HG03442 (cell line): ENCODE data around the gene CBL.
A peak's percentile ranks its signal among the peaks of the same experiment; 100 is the strongest.

Experiments used
- ATAC-seq: cut with Tn5 transposase; IDR thresholded peaks from one replicate; pipeline ENCODE4 v1.9.1; 2021; ENCODE audit warnings: mild to moderate bottlenecking, moderate library complexity; ENCODE audit not compliant: unreplicated experiment

Gene CBL

DNA sequence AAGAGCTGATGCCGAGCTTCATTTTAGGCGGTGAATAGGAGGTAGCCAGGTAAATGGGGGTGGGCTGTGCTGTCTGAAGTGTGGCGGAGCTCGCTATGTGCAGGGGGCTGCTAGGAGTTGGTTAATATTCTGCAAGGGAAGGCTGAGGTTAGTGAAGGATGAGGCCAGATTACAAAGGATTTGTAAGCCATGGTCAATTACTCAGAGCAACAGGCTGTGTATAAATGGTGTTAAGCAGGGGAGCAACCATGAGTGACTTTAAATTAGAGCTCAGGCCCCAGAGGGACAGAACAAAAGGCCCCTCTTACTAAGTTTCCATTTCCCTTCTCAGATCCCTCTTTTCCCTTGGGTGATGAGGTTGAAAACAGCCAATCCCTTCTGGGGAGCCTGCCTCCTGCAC is 118.0 kb downstream of the CBL start:
- no peak for ATAC-seq

DNA sequence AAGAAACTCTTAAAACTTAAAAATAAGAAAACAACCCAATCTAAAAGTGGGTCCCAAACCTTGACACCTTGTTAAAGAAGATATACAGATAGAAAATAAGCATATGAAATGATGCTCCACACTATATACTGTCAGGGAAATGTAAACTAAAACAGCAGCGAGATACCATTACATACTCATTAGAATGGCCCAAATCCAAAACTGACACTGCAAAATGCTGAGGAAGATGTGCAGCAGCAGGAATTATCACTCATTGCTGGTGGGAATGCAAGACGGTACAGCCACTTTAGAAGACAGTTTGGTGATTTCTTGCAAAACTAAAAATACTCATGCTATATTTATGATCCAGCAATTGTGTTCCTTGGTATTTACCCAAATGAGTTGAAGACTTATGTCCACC is 123.2 kb downstream of the CBL start:
- no peak for ATAC-seq

DNA sequence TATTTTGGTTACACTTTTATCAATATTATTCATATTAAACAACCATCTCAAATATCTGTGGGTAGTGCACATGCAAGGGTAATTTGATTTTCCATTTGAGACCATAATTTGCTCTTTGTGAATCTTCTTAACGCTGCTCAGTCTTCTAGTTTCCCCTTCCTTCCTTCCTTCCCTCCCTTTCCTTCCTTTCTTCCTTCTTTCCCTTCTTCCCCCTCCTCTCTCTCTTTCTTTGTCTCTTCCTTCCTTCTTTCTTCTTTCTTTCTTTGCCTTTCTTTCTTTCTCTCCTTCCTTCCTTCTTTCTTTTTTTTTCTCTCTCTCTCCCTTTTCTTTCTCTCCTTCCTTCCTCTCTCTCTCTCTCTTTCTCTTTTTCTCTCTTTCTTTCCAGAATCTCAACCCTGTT is 124.1 kb downstream of the CBL start:
- ATAC-seq: no peak

DNA sequence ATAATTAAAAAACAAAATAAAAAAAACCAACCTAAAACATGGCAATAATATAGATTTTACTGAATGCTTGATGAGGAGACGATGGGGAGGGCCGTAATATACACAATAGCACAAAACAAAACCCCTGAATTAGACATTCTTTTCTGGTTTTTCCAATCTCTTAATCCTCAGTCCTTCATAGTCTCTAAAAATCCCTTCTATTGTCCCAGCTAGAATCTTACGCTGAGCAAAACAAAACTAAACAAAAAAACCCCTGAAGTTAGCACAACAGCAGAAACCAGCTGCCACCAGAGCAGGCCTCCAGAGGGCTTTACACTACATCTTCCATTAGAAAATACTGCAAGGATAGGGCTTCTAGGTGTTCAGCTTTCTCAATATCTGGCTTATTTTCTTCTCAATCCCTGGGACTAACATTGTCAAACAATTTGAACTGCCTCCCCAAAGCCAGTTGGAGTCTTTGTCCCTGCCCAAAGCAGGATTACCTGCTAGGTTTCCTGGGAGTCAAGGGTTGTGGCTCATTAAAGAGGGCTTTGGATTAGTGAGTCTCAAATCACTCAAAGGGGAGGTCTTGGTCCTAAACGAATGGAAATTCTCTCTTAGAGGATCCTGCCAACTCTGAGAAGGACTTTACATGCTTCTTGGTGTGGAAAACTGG is 126.1 kb downstream of the CBL start:
- no peak for ATAC-seq

DNA sequence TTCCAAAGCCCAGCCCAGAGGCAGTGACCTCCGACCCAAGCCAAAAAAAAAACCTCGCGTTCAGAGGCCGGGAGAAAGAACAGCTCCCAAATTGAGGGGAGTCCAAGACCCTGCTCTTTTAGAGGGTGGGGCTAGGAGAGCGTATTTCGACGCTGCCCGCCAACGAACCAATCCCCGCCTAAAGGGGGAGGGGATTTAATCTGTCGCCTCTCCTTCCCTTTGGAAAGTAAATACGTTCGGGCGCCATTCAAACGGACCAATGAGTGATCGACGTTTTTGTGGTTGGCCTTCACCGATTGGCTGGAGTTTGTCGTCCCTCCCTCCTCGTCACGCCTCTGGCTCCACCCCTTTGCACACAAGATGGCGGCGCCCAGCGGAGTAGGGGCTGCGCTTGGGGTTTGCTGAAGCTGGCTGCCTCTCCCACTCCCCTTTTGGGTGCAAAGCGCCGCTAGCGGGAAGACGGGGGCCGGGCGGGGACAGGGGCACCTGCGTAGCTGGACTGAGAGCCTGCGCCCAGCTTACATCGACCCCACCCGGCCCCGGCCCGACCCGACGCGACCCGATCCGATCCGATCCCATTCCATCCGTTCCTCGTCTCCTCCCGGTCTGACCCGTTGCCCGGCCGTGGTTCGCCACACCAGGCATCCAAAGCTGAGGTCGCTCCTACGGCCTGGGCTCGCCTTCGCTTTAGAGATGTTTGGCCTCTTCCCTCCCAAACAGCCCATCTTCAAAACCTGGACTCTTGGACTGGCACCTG is 128.2 kb downstream of the CBL start, which contains the start of gene RNF26:
TSS of gene RNF26 (plus strand) at position 354 of the 757 bp plus-strand sequence. CDS start 596 bp downstream, outside the sequence.
- peak; percentile 93 for ATAC-seq

DNA sequence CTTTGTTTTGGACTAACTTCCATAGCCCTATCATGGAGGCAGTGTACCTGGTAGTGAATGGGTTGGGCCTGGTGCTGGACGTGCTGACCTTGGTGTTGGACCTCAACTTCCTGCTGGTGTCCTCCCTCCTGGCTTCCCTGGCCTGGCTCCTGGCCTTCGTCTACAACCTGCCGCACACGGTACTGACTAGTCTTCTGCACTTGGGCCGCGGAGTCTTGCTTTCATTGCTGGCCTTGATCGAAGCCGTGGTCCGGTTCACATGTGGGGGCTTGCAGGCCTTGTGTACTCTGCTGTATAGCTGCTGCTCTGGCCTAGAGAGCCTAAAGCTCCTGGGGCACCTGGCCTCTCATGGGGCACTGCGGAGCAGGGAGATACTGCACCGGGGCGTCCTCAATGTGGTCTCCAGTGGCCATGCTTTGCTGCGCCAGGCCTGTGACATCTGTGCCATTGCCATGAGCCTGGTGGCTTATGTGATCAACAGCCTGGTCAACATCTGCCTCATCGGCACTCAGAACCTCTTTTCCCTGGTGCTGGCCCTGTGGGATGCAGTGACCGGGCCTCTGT is 129.0 kb downstream of the CBL start:
- no peak for ATAC-seq

DNA sequence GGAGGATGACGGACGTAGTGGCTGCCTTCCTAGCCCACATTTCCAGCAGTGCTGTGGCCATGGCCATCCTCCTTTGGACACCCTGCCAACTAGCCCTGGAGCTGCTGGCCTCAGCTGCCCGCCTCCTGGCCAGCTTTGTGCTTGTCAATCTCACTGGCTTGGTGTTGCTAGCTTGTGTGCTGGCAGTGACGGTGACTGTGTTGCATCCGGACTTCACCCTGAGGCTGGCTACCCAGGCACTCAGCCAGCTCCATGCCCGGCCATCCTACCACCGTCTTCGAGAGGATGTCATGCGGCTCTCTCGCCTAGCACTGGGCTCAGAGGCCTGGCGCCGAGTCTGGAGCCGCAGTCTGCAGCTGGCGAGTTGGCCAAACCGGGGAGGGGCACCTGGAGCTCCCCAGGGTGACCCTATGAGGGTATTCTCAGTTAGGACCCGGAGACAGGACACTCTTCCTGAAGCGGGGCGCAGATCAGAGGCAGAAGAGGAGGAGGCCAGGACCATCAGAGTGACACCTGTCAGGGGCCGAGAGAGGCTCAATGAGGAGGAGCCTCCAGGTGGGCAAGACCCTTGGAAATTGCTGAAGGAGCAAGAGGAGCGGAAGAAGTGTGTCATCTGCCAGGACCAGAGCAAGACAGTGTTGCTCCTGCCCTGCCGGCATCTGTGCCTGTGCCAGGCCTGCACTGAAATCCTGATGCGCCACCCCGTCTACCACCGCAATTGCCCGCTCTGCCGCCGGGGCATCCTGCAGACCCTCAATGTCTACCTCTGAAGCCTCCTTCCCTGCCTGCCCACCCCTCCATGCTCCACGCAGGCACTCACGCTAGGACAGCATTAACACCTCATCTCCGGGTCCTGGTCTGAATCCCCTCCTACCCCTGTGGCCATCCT is 129.8 kb downstream of the CBL start:
- ATAC-seq: no peak

DNA sequence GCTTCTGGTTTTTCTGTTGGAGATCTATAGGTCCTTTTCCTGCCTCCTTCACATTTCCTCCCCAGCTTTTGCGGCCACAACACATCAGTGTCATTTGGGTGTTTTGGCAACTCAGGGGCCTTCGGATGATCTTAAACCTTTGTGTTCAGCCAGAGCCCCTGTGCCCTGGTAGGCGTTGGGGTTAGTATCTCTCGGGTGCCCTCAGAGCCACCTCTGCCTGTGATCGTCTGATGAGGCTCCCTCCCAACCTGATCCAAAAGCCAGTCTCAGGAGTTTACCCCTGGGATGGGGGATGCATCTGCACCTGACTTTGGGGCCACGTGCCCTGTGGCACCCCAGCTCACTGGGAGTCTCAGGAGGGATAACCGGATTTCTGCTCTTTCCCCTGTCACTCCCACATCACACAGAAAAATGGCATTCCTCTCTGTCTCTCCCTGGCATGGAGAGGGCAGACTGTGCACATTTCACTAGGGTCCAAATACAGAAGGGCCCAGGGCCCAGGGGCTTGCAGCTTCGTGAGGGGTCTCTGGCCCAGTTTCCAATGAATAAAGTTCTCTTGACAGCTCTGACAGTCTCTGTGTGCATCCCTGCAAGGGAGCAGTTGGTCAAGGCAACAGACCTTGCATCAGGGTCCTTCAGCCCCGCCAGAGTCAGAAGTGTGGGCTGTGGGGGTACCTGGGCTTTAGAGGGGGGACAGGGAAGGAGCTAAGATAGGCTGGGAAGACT is 130.8 kb downstream of the CBL start:
- ATAC-seq: no peak

DNA sequence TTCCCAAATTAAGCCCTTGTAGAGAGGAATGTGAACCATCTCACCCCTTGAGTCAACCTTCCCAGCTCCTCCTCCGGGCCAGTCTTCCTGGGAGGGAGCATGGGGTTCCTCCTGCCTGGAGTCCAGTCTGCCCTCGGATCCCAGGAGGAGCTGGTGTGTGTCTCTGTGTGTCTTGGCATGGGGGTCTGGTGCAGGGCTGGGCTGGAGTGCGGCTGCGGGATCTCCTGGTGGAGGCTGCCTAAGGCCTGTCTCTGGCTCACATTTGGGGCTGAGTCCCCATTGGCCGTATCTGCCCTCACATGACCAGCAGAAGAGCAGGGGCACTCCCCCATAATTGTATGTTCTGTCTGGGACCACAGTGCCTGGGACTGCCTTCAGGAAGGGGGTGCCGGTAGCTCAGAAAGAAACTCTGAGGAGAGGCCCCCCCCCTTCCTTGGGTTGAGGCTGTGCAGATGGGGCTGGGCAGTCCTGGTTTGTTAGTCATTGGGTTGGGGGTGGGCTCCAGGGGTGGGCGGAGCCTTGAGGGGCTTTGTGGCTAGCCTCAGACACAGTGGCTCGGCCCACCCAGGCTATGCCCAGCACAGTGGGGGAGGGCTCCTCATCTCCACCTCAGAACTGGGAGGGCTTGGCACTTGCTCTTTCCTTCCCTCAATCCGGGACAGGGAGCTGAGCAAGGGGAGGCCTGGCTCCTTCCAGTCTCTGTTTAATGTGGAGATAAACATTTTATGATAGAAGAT is 131.6 kb downstream of the CBL start:
- no peak for ATAC-seq

DNA sequence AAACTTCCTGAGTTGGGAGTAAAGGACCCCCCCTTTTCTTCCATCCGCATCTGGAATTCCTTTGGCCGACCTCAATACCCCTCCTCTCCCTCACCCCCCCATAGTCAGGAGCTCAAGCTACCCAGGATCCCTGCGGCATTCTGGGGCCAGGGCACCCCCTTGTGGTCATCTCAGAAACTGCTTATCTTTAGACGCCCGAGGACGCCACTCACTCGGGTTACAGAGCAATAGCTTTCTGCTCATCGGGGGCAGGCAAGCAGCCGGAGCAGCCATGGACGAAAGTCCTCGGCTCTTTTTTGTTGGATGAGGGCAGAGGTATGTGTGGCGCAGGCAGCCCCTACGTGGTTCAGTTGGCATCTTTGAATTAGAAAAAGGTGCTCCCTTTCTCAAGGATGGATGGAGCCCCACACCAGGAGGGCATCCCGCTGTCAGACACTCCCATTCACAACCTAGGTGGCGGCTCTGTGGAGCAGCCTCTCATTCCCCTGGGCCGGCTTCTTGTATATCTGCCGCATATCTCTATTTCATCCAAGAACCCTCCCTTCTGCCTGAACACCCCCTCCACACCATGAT is 132.3 kb downstream of the CBL start:
- no peak for ATAC-seq

DNA sequence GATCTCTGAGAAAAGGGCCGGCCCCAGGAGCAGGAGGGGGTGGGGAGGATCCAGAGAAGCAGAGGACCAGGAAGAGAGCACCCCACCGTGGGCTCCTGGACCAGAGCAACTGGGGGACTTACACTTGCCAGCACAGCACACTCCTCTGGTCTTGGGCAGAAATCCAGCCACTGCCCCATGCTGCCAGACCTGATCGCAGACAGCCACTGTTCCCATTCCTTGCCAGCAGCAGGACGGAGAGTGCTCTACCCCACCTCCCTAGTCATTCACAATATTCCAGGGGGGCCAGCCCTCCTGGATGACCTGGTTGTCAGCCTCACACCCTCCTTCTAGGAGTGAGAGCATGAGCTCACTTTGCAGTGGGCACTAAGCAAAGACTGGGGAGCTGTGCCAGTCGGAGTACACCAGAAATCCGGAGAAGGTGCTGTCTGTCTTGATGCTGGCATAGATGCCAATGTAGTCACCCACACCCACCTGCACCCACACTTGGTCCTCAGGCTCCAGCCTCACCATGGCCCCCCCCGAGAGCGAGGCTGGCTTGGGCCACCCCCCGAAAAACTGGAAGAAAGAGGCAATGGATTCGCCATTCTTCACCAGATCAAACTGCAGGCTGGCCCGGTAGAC is 132.9 kb downstream of the CBL start:
- no peak for ATAC-seq

DNA sequence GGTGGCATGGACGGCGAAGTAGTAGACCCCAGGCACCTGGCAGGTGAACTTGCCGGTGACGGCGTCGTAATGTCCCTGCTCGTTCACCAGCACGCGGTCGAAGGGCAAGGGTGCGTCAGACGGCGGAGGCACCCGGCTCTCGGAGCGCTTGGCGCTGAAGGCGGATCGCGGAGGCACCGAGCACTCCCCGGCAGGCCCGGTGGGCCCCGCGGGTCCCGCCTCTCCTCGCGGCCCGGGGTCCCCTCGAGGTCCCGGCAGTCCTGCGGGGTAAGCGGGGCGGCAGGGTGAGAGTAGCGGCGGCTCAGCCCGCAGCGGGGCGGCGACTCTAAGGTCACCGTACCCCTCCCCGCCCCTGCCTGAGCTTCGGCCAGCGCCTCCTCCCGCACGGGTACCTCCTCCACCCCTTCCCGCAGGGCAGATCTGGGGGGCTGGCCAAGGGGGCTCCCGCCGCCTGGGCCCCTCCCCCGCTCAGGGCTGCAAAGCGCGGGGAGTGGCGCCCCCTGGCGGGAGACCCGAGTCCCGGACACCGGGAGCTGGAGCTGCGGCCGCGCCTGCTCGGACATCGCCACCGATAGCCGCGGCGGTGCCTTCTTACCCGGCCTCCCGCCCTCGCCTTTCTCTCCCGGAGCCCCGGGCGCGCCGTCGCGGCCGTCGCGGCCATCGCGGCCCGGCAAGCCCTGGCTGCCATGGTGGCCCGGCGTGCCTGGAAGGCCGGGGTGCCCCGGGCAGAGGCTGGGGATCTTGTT is 133.6 kb downstream of the CBL start:
- ATAC-seq: no peak

DNA sequence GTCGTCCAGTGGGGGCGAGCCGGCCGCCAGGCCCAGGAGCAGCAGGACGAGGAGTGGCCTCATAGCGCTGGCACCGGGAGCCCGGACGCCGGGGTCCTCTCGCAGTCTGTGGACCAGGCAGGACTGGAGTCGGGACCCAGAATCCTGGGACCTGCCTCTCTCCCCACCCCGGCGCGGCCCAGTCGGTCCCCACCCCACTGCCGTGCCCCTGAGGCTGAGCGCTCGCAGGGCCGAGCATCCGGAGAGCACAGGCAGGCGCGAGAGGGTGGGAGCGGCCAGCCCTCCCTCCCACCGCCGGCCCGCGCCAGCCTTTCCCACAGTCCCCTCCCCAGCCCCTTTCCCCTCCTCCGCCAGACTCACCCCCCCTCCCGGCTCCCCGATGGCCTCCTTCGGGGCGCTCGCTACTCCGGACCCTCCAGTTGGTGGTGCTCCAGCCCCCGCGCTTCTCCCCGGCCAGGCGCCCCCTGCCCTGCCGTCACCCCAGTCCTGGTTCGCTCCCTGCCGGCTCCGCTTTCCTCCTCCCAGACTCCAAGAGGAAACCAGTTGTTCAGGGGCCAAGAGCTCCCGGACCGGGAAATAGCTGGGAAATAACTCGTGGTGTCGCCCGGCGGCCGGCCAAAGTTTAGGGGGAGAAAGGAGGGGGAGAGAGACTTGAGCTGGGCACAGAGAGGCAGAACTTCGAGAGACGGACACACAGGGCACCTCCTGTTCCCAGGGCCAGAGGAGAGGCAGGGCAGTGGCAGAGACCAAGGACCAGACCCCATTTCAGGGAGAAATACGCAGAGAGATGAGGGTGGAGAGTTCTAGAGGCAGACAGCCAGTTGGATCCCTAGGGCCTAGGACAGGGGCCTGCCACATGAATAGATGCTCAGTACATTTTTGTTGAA is 134.4 kb downstream of the CBL start, which contains the start of gene C1QTNF5:
TSS of gene C1QTNF5 (minus strand) at position 549 of the 887 bp plus-strand sequence. CDS start at position 63, 486 bp downstream.
- no peak for ATAC-seq

DNA sequence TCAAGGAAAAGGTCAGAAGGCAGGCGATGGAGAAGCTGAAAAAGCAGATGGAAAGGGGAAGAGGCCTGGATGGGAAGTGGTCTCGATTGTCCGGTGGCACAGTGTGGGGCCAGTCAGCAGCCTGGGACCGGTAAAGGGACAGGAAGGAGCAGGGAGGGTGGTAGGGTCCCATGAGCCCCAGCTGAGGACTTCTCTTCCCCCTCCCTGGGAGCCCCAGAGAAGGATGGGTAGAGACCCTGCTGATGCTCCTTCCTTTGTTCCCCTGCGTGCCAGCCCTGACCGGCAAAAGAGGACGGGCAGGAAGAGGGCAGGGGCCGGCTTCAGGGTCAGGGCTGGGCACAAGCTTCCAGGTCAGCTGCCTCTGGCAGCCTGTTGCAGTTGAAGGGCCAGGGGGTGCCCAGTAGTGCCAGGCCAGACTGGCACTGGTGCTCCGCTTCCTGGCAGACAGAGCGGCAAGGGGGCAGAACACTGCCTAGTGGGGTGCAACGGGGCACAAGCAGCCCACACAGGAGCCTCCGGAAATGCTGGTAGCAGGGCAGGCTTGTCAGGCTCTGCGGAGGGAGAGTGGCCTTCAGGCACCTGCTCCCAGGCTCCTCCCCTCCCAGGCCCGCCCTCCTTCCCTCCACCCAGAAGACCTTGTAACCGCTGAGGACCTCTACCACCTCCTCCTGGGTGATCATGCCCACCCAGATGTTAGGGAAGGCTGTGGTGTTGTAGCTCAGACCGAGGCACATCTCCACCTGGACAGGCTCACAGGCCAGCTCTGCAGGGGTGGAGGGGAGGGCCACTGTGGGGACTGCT is 135.3 kb downstream of the CBL start:
- ATAC-seq: no peak

DNA sequence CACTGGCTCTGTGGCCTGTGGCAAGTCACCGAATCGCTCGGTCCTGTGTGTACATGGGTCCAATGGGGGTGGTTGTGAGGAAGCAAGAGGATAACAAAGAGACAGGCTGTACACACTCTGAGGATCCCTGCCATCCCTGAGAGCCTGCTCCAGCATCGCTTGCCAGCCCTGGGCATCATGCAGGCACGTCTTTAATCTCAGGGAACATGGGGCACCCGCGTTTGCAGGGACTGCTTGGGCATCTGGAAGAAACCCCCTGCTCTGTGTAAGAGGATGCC is 135.8 kb downstream of the CBL start:
- ATAC-seq: no peak

DNA sequence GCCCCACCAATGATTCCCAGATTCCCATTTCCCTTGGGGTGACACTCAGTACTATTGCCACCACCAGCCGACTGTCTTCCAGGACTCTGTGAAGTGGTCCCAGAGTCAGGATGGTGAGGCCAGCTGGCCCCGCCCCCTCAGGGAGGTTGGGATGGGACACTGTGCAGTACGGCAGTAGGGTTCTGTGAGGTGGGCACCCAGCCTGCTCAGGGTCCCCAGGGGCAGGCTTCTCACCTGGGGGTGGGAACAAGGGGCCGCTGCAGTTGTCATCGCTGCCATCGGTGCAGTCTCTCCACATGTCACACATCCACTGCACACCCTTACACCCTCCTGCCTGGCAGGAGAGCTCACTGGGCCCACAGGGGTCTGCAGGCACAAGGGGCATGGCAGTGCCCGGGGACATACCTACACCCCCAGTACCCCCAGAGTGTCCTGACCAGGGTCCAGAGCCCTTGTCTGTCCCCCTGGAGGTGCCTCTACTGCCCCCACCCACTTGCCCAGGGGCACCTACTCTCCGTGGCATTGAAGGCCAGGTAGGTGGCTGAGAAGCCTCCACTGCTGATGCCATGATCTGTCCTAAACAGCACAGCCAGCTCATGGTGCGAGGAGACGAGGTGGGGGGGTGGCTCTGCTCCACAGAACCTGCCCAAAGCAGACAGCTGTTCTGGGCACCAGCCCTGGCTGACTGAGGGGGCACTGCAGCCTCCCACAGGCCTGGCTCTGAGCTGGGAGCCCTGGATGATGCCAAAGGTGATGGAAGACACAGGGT is 136.4 kb downstream of the CBL start:
- no peak for ATAC-seq
